ENCODE results near the gene ANKH.

DNA sequence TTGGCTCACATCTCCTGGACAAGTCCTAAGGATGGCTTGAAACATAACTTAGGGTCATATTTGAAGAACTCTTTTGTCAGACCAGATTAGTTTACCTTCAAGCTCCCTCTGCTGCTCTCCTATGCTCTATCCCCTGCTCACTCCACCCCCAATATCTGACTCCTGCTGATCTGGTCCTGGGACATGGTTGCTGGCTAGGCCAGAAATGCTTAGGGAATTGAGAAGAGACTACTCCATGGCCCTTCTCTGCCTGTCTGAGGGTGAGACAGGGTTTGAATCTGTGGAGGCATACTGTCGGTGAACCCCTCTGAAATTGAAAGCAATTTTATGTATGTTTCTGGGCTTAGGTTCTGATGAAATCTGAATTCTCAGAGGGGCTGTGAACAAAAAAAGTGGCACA, 203.8 kb downstream of the ANKH start:
- TF ChIP-seq NFE2L1 (CRISPR knock-in tag; IDR thresholded peaks at IDR 0.05): no peak
- TF ChIP-seq ZNF263 (CRISPR knock-in tag; IDR thresholded peaks at IDR 0.05; ENCODE audit: low read depth): no peak
- TF ChIP-seq, protein P1, sequence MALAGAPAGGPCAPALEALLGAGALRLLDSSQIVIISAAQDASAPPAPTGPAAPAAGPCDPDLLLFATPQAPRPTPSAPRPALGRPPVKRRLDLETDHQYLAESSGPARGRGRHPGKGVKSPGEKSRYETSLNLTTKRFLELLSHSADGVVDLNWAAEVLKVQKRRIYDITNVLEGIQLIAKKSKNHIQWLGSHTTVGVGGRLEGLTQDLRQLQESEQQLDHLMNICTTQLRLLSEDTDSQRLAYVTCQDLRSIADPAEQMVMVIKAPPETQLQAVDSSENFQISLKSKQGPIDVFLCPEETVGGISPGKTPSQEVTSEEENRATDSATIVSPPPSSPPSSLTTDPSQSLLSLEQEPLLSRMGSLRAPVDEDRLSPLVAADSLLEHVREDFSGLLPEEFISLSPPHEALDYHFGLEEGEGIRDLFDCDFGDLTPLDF (CRISPR knock-in tag; IDR thresholded peaks at IDR 0.05): no peak
- no peak for TF ChIP-seq ELF4 (CRISPR knock-in tag; IDR thresholded peaks at IDR 0.05; ENCODE audit: low read depth)
- TF ChIP-seq, protein P2, sequence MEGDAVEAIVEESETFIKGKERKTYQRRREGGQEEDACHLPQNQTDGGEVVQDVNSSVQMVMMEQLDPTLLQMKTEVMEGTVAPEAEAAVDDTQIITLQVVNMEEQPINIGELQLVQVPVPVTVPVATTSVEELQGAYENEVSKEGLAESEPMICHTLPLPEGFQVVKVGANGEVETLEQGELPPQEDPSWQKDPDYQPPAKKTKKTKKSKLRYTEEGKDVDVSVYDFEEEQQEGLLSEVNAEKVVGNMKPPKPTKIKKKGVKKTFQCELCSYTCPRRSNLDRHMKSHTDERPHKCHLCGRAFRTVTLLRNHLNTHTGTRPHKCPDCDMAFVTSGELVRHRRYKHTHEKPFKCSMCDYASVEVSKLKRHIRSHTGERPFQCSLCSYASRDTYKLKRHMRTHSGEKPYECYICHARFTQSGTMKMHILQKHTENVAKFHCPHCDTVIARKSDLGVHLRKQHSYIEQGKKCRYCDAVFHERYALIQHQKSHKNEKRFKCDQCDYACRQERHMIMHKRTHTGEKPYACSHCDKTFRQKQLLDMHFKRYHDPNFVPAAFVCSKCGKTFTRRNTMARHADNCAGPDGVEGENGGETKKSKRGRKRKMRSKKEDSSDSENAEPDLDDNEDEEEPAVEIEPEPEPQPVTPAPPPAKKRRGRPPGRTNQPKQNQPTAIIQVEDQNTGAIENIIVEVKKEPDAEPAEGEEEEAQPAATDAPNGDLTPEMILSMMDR (IDR thresholded peaks at IDR 0.05): no peak
- no peak for TF ChIP-seq TP53 (CRISPR knock-in tag; IDR thresholded peaks at IDR 0.05)
- no peak for TF ChIP-seq JAZF1 (CRISPR knock-in tag; IDR thresholded peaks at IDR 0.05)
- TF ChIP-seq, protein P3, sequence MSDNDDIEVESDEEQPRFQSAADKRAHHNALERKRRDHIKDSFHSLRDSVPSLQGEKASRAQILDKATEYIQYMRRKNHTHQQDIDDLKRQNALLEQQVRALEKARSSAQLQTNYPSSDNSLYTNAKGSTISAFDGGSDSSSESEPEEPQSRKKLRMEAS (CRISPR knock-in tag; IDR thresholded peaks at IDR 0.05): no peak
- no peak for TF ChIP-seq FOXJ3 (CRISPR knock-in tag; IDR thresholded peaks at IDR 0.05; ENCODE audit: borderline replicate concordance)
- TF ChIP-seq RELA (CRISPR knock-in tag; IDR thresholded peaks at IDR 0.05; ENCODE audit: borderline replicate concordance): no peak
- TF ChIP-seq JUN (CRISPR knock-in tag; IDR thresholded peaks at IDR 0.05): no peak
